GM12878 (cell line): ENCODE measurements around the gene ZNF595. TPM values are rescaled to one million over a fixed set of nuclear protein-coding genes. Genes with fewer than 3 reads are reported as not detected.
"Not testable (repeated sequence)": the region's sequence is repeated elsewhere in the genome, so short reads cannot be mapped to it uniquely, and the experiment has no call there.

Experiments
- ATAC-seq: fragments of 200-7000 bp; cut with Tn5 transposase; 3 replicates; pipeline ENCODE4 v1.9.1; 2020; ENCODE audit warnings: mild to moderate bottlenecking, moderate library complexity
- BruUV-seq: library from RNA; stranded (reverse); fragments of 400-500 nt; replicated peaks from 2 replicates; lab custom pipeline; 2021; lab: Mats Ljungman, UMichigan
- CTCF ChIA-PET: fragments of 300-600 bp; sonication (Branson Sonifier 250); formaldehyde crosslinking; extraction: SDS; loops from one replicate; lab custom pipeline; 2021; ENCODE audit warnings: inconsistent platforms; lab: Yijun Ruan, JAX
- POLR2A ChIA-PET: fragments of 350-600 bp; formaldehyde crosslinking; extraction: SDS; loops from one replicate; lab custom pipeline; 2021; ENCODE audit warnings: inconsistent platforms; lab: Charles Lee
- RAD21 ChIA-PET: fragments of 300-600 bp; sonication (Branson Sonifier 250); formaldehyde crosslinking; loops from one replicate; lab custom pipeline; 2023; ENCODE audit warnings: antibody characterized with exemption; ENCODE audit not compliant: unreplicated experiment; lab: Charles Lee
- SMC1A ChIA-PET: fragments of 300-600 bp; sonication (Branson Sonifier 250); formaldehyde crosslinking; loops from one replicate; lab custom pipeline; 2023; ENCODE audit not compliant: unreplicated experiment, uncharacterized antibody; lab: Charles Lee
- DNase-seq: peaks from one replicate; pipeline ENCODE4 v3.0.0-alpha.2; 2011; ENCODE audit warnings: low read depth, low spot score
- FAIRE-seq: peaks from 3 replicates; lab custom pipeline; 2011; peaks lifted over from hg19 to GRCh38; lab: Jason Lieb, UNC
- H2AFZ ChIP-seq: 2 replicates; pipeline ENCODE4 v1.6.0; 2011; ENCODE audit warnings: low read depth, low read length, control low read depth; ENCODE audit not compliant: control insufficient read depth
- H3K27ac ChIP-seq: 2 replicates; pipeline ENCODE4 v1.5.1; 2011; ENCODE audit warnings: control low read depth; ENCODE audit not compliant: control insufficient read depth, insufficient read depth
- H3K27me3 ChIP-seq, 2 experiments: replicated peaks in 1 of 2; 2 replicates each; pipeline versions ENCODE4 v1.6.0 to v1.6.1; 2011; ENCODE audit warnings: low read length in 1 of 2; ENCODE audit not compliant: control insufficient read depth in 2 of 2, insufficient read depth in 2 of 2
- H3K36me3 ChIP-seq, 2 experiments: 2 replicates each; pipeline ENCODE4 v1.5.1; 2011; ENCODE audit warnings: low read length in 1 of 2; ENCODE audit not compliant: control insufficient read depth in 2 of 2, insufficient read depth in 2 of 2
- H3K4me1 ChIP-seq: 2 replicates; pipeline ENCODE4 v1.6.1; 2011; ENCODE audit warnings: mild to moderate bottlenecking, low read length, moderate library complexity, mixed read lengths; ENCODE audit not compliant: control insufficient read depth, insufficient read depth
- H3K4me2 ChIP-seq: 2 replicates; pipeline ENCODE4 v1.6.0; 2011; ENCODE audit warnings: control low read depth; ENCODE audit not compliant: control insufficient read depth, insufficient read depth
- H3K4me3 ChIP-seq: fragments of 200-600 bp; sonication (generic); 2 replicates; pipeline ENCODE4 v1.5.1; 2016
- H3K79me2 ChIP-seq: 2 replicates; pipeline ENCODE4 v1.6.0; 2011; ENCODE audit warnings: low read length; ENCODE audit not compliant: control insufficient read depth, insufficient read depth
- H3K9ac ChIP-seq: 2 replicates; pipeline ENCODE4 v1.8.0; 2011; ENCODE audit warnings: low read length, control low read depth, mixed read lengths; ENCODE audit not compliant: control insufficient read depth, insufficient read depth
- H3K9me3 ChIP-seq: replicated peaks from 3 replicates; pipeline ENCODE4 v1.5.1; 2011; ENCODE audit warnings: mild to moderate bottlenecking, low read length; ENCODE audit not compliant: control insufficient read depth, insufficient read depth
- H4K20me1 ChIP-seq: 2 replicates; pipeline ENCODE4 v1.6.0; 2011; ENCODE audit not compliant: control insufficient read depth, insufficient read depth
- WGBS: methylation state at CpG from one replicate; pipeline ENCODE4 v1.1.6; 2016; ENCODE audit warnings: low lambda C conversion rate; ENCODE audit not compliant: insufficient replicate concordance, insufficient coverage; ENCODE audit errors: missing lambda C conversion rate; 5-methylcytosine and 5-hydroxymethylcytosine counted together
- in situ Hi-C: fragments of 300-500 bp; cut with MboI; formaldehyde crosslinking; loops from 9 replicates; pipeline ENCODE4 v1.14.3; 2018; ENCODE audit warnings: mixed read lengths
- intact Hi-C: fragments of 100-400 bp; cut with micrococcal nuclease; formaldehyde crosslinking; loops from one replicate; pipeline ENCODE4 v1.14.2; 2022; ENCODE audit not compliant: unreplicated experiment
- polyA plus RNA-seq, 11 experiments: library from polyadenylated mRNA; depleted of rRNA in 4 of 11; unstranded in 6 of 11; stranded (reverse) in 5 of 11; fragments of >200 nt; fragmentation: Nextera tagmentation in 4 of 11; fragmentation: Illumina TruSeq in 1 of 11; extraction: Ambion mirVana in 4 of 11; extraction: Trizol in 1 of 11; gene quantifications; 1 replicate in 1 of 11; 2 replicates in 10 of 11; pipeline versions ENCODE4 v1.2.1 to v1.2.3, GENCODE V29; 2011 to 2016; ENCODE audit warnings: inconsistent platforms in 2 of 11, missing spikeins in 2 of 11, low read depth in 1 of 11
- total RNA-seq, 4 experiments: library from RNA; depleted of rRNA in 3 of 4; stranded (reverse); fragments of >200 nt in 3 of 4; fragmentation: Illumina TruSeq in 1 of 4; extraction: Trizol in 1 of 4; gene quantifications; 2 replicates each; pipeline versions ENCODE4 v1.2.1 to v1.2.3, GENCODE V29; 2013 to 2021

The ZNF595 gene
- total and polyA plus RNA-seq, 10 of the 15 experiments (the other 5 are each of a cell fraction or from before 2014, with no cell fraction given), result 0.14 to 0.21 (median 0.18) TPM; not detected in 7

- H3K4me3 ChIP-seq, POLR2A ChIA-PET, H3K79me2 ChIP-seq, H3K27ac ChIP-seq, RAD21 ChIA-PET, H2AFZ ChIP-seq, intact Hi-C loops, H3K9ac ChIP-seq, H3K27me3 ChIP-seq, FAIRE-seq, CTCF ChIA-PET, ATAC-seq, SMC1A ChIA-PET, H3K36me3 ChIP-seq, H3K4me1 ChIP-seq, DNase-seq, H3K9me3 ChIP-seq, BruUV-seq, H3K4me2 ChIP-seq, in situ Hi-C loops, H4K20me1 ChIP-seq: not testable (repeated sequence)
- WGBS, result 0% methylated on average over 2 of the region's 2 CpGs
Measured at GRCh38 chr4:22882-23281, 30.2 kb upstream of the ZNF595 start.

GRCh38 chr4:24359-24758 lies 28.8 kb upstream of the ZNF595 start:
- H3K4me1 ChIP-seq, H4K20me1 ChIP-seq, in situ Hi-C loops, H3K79me2 ChIP-seq, H3K4me2 ChIP-seq, H3K4me3 ChIP-seq, CTCF ChIA-PET, H3K27ac ChIP-seq, RAD21 ChIA-PET, H3K9ac ChIP-seq, H3K36me3 ChIP-seq, BruUV-seq, FAIRE-seq, H3K27me3 ChIP-seq, intact Hi-C loops, POLR2A ChIA-PET, SMC1A ChIA-PET, DNase-seq, ATAC-seq, H2AFZ ChIP-seq, H3K9me3 ChIP-seq: not testable (repeated sequence)
- no CpG with 5 or more reads among the region's 1 CpG for WGBS

- CTCF ChIA-PET, result interaction anchor here (1.4 kb wide), 1 partner anchor 215 kb away, joined by 8 read pairs; no protein-coding TSS in a partner anchor
- H3K4me3 ChIP-seq, BruUV-seq, DNase-seq, H3K79me2 ChIP-seq, H3K36me3 ChIP-seq, ATAC-seq, H2AFZ ChIP-seq, POLR2A ChIA-PET, H4K20me1 ChIP-seq, in situ Hi-C loops, H3K27me3 ChIP-seq, H3K27ac ChIP-seq, H3K9me3 ChIP-seq, FAIRE-seq, H3K4me2 ChIP-seq, H3K9ac ChIP-seq, H3K4me1 ChIP-seq, intact Hi-C loops: not testable (repeated sequence)
- SMC1A ChIA-PET, result interaction anchor here (0.6 to 1.3 kb wide), 2 partner anchors 89 to 216 kb away, joined by 3 read pairs; no protein-coding TSS in a partner anchor
- RAD21 ChIA-PET, result interaction anchor here (1.3 kb wide), 1 partner anchor 215 kb away, joined by 4 read pairs; no protein-coding TSS in a partner anchor
- WGBS, result 17% methylated on average over 3 of the region's 3 CpGs
Measured at GRCh38 chr4:27501-27900, 25.6 kb upstream of the ZNF595 start.

- DNase-seq, in situ Hi-C loops, BruUV-seq, POLR2A ChIA-PET, FAIRE-seq, H3K79me2 ChIP-seq, H3K4me1 ChIP-seq, H3K4me2 ChIP-seq, ATAC-seq, H4K20me1 ChIP-seq, H3K4me3 ChIP-seq, H3K36me3 ChIP-seq, H2AFZ ChIP-seq, intact Hi-C loops, H3K9me3 ChIP-seq, H3K27ac ChIP-seq, H3K27me3 ChIP-seq, H3K9ac ChIP-seq: not testable (repeated sequence)
- ChIA-PET SMC1A (interaction anchor here (0.9 to 1.3 kb wide), 2 partner anchors 208 to 214 kb away, joined by 3 to 4 read pairs; no protein-coding TSS in a partner anchor), CTCF (interaction anchor here (1.1 to 1.4 kb wide), 2 partner anchors 208 to 214 kb away, joined by 3 to 8 read pairs; no protein-coding TSS in a partner anchor), RAD21 (interaction anchor here (1.3 kb wide), 1 partner anchor 213 kb away, joined by 4 read pairs; no protein-coding TSS in a partner anchor)
- 19% methylated on average over 1 of the region's 3 CpGs for WGBS
Measured at GRCh38 chr4:28767-29542, 24.2 kb upstream of the ZNF595 start.
